Right forelimb (tissue), 1 donor: ENCODE results near the gene JHY.
"Not testable (repeated sequence)": the region's sequence is repeated elsewhere in the genome, so short reads cannot be mapped to it uniquely, and the experiment has no call there.

ENCODE experiments used
- DNase-seq: peaks from one replicate; pipeline ENCODE4 v3.0.0-alpha.2; 2018

Gene JHY

DNA sequence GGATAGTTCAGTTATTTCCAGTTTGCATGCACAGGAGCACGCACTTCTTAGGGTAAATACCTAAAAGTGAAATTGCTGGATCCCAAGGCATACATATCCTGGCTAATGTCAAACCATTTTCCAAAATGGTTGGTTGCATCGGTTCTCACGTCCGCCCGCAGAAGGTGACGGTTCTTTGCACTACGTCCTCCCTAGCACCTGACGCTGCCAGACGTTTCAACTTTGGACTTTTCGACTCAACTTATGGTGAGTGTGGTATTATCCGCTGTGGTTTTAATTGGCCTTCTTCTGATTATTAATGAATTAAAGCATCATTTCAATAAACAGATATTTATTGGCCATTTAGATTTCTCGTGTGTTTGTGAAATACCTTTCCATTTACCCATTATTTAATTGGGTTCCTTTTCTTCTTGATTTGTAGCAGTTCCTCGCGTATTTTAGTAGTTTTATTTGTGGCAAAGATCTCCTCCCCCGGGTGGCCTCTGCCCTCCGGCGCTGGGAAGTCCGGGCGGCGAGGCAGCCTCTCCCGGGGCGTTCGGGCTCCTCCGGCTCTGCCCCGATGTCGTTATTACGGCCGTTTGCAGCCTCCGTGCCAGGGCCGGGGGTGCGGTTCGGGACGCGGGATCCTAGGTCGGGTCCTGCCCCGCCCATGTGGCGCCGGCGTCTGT, at the start of gene JHY:
Gene JHY, plus strand, starts transcription at position 571 of the 668 bp plus-strand sequence. CDS start 3,091 bp downstream, outside the sequence.
- DNase-seq, result no peak

GRCh38 chr11:122833846-122834464, 48.6 kb upstream of the JHY start:
- DNase-seq, result no peak

- no peak for DNase-seq
Measured at GRCh38 chr11:122836916-122837315, 45.6 kb upstream of the JHY start.

GRCh38 chr11:122837528-122838346, 44.8 kb upstream of the JHY start:
- DNase-seq, result no peak

- DNase-seq, result no peak
Measured at GRCh38 chr11:122843281-122844141, 39.0 kb upstream of the JHY start.

- no peak for DNase-seq
Measured at GRCh38 chr11:122847466-122847865, 35.1 kb upstream of the JHY start.

DNA sequence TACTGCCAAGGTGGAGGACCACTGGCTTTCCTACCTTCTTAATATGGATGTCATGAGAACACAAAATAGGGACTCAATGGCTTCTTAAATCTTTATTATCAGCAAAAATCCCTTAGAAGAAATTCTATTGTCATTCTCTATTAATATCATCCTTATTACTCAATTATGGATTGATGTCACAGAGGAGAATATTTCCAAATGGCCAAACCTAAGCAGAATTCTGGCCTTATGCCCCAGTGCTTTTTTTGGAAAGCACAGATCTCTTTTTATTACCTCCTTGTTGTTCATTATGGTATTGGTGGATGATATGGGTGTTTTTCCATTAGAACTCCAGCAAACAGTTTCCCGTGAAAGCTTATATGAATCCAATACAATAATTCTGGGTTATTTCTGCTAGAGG, 34.4 kb upstream of the JHY start:
- no peak for DNase-seq

GRCh38 chr11:122850076-122850631, 32.4 kb upstream of the JHY start:
- DNase-seq, result no peak

- no peak for DNase-seq
Measured at GRCh38 chr11:122851366-122851966, 31.1 kb upstream of the JHY start.

DNA sequence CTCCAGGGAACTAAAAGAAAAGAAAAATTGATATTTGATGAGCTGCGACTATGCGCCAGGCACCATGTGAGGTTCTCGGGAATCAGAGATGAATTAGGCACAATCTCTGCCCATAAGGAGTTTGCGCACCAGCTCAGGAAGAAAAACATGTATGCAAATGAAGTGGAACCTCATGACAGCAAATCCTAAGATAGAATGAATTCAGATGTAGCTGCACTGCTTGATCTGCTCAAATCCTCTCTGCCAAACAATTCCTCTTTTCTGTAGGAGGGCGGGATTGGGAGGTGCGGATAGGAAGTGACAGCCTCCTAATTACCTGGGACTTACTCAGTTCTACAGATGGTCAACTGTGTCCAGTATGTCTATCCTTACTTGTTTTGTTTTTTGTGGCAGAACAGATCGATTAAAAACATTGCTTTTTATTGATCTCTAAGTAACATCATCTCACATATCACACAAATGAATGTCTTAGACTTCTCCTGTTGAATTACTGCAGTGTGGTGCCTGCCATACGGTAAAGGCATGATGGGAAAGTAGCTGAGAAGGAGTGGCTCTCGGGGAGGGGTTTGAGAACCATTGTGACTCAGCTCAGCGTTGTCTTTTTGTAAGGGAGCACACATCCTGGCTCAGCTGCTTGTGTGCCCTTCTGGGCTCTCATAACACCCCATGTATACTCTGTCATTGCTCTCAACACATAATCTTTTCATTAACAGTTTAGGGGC, 30.3 kb upstream of the JHY start:
- no peak for DNase-seq

DNA sequence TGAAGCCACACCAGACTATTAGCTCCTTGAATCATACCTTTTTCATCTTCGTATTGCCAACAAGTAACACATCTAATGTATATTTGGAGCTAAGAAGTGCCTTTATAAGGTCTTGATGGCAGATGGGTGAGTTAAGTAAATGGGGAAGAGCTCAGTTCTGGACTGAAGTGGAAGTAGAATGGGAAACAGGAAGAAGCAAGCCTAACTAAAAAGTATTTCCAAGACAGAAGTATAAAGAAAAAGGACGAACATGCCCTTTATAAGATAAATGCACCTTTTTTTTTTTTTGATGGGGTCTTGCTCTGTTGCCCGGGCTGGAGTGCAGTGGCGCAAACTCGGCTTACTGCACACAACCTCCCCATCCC, 29.8 kb upstream of the JHY start:
- no peak for DNase-seq

DNA sequence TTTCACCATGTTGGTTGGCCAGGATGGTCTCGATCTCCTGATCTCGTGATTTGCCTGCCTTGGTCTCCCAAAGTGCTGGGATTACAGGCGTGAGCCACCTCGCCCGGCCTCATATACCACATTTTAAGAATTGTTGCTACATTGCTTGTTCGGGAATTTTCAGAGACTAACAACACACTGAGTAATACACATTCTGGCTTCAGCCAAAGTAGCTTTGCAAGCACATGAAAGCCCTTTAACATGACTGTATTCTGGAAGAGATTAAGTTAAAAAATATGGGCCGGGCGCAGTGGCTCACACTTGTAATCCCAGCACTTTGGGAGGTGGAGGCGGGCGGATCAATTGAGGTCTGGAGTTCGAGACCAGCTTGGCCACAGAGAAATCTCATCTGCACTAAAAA, 29.3 kb upstream of the JHY start:
- DNase-seq, result no peak

DNA sequence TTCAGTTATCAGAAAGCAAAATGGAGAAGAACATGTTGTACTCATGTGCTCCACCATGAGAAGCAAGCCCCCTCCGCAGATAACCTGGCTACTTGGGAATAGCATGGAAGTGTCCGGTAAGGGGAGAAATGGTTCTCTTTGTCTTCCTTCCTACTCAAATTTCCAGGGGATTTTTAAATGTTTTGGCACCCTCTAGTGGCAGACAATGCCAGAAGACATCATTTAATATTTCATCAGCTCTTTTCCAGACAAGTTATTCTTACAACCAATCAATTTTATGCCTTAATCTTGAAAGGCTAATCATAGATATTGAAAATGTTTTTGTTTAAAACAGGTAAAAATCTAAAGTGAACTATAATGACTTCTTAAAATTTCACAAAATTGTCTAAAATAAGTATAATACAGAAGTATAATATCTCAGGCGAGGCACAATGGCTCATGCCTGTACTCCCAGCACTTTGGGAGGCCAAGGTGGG, 28.6 kb upstream of the JHY start:
- DNase-seq, result peak; percentile 55

DNA sequence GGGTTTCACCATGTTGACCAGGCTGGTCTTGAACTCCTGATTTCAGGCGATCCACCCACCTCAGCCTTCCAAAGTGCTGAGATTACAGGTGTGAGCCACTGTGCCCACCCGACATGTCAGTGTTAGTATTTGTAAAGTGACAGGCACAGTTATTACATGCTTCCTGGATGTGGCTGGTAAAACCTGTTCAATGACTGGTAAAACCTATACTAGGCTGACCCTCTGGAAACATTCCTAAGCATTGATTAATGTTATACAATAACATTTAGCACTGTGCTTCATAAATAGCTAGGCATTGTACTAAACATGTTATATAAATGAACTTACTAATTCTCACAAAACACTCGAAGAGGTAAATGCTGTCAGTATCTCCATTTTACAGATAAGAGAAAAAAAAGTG, 20.9 kb upstream of the JHY start:
- no peak for DNase-seq

- DNase-seq, result no peak
Measured at GRCh38 chr11:122862091-122862490, 20.5 kb upstream of the JHY start.

DNA sequence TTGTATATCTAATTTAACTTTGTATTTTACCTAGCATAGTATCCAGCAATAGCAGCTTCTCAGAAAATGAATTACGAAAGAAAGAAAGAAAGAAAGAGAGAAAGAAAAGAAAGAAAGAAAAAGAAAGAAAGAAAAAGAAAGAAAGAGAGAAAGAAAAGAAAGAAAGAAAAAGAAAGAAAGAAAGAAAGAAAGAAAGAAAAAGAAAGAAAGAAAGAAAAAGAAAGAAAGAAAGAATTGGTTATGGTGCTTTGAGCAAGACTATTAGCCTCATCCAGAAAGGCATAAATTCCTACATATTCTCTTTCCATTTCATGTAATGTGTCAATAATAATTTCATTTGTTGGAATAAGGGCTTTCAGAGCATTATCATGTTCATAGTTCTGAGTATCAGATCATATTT, 19.4 kb upstream of the JHY start:
- DNase-seq, result not testable (repeated sequence)

- peak; percentile 56 for DNase-seq
Measured at GRCh38 chr11:122863704-122864326, 18.7 kb upstream of the JHY start.

DNA sequence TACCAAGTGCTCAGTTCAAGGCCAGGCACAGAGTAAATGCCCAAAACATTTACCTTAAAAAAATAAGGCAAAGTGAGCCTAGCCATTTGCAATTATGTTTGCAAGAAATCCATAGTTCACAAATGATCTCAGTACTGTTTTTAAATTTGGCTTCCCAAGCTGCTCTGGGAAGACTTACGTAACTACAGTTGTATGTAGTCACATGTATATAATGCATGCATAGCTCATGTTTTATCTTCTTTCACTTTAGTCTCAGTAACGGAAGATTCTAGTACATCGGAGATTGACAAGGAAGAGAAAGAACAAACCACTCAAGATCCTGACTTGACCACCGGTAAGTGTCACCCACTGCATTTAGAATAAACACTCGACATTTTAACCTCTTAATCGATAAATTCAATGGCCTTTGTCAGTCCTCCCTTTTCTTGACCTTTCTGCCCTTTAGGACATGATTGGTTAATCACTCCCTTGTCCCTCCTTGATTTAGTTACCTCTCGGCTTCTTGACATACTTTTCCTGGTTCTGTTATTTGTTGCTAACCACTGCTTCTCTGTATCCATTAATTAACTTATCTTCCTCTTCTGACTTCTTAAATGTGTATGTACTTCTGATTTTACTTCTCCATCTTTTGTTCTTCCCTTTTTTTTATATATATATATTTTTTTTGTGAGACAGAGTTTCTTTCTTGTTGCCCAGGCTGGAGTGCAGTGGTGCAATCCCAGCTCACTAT, 18.0 kb upstream of the JHY start:
- DNase-seq, result no peak

DNA sequence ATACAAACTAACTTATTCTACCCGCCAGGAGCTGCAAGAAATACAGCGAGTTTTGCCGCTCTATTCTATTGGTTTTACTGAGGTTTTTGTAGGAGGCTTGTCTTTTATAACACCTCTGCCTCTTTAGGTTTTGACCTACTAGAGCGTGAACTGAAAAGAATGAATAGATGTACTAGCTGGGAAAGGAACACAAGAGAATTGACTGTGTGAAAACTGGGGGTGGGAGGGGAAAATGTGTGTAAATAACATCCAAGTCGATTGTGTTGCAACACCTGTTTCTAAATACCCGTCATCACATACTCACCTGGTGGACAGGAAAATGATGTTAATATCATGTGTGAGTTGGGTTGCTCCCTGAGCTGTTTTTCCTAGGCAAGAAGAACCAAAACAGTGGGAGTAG, 12.9 kb upstream of the JHY start:
- no peak for DNase-seq

GRCh38 chr11:122871302-122871701, 11.3 kb upstream of the JHY start:
- no peak for DNase-seq
